NT2/D1 (cell line): ENCODE measurements around the gene NPAS2.

Source experiments
- SUZ12 ChIP-seq: IDR thresholded peaks from 2 replicates; pipeline ENCODE4 v1.6.1; 2011; ENCODE audit not compliant: insufficient read length, insufficient read depth; ENCODE audit errors: extremely low read depth
- ZNF274 ChIP-seq: IDR thresholded peaks from 2 replicates; pipeline ENCODE4 v1.6.1; 2011; ENCODE audit warnings: mild to moderate bottlenecking, low read depth, low read length

- no peak for TF ChIP-seq SUZ12
- no peak for TF ChIP-seq ZNF274
Observed at GRCh38 chr2:100803334-100803733, 16.6 kb upstream of the NPAS2 start.
